ENCODE results near the gene TRIM31.

The TRIM31 gene

GRCh38 chr6:30075790-30076732 lies 36.8 kb downstream of the TRIM31 start:
- DNase-seq (ENCODE audit: low read depth) = no peak

DNA sequence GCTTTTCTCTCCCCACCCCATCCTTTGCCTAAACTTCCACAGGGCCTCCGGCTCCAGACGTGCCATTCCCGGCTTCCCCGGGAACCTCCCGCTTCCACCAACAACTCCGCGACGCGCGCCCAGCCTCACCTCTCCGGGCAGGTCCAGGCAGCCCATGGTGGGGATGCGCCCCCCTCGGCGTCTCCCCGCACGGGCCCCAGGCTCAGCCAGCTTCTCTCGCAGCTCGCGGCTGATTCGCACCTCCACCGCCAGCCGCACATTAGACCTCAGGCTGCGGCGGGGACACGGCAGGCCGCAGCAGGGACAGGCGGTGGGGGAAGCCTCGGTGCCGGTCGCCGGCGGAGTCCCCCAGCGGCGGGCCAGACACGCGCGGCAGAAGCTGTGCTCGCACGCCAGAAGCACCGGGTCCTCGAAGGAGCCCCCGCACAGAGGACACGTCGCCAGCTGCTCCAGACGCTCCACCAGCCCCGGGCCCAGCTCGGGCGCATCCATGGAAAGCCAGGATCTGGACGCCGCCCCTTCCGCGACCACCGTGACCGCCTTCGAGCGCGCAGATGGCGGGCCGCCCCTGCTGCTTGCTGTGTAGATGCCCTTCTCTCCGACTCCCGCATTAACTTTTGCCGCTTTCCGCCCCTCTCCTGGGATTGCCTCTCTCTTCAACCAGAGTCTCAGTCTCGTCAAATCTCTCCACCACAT lies 37.6 kb downstream of the TRIM31 start, which contains the start of gene RNF39:
Gene RNF39 (minus strand): TSS at position 676 of the 696 bp plus-strand sequence. CDS start 184 bp downstream, at position 492.
- DNase-seq (ENCODE audit: low read depth) = no peak

- no peak for DNase-seq (ENCODE audit: low read depth)
Observed at GRCh38 chr6:30074331-30075093, 38.4 kb downstream of the TRIM31 start.

DNA sequence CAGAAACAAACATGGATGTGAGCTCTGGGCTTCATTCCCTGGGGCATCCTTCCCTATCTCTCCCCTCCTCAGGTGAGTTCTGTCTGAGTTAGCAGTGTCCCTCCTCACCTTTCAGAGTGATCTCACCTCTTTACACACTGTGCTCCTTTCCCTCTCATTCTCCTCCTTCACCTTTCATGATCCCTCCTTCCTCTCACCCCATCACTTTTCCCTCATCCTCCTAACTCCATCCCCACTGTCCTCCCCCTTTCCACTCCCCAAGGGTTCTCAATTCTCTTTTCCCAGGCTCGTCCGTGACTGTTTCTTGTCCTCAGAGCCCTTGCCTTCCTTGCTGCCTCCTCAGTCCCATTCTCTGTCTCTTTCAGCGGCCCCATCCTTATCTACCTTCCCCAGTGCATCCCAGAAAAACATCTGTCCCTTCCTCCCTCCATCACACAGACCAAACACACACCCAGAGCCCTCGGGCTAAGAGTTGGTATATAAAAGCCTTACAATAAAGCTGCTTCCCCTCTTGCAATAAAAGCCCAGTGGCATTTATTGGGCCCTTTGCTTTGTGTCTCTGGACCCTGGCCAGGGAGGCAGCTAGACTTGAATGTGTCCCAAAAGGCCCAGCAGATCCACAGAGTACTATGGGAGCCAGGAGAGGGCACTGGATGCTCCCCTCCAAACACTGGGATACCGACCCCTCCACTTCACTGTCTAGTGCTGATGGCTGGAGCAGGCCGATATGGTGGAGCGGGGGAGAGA lies 39.2 kb downstream of the TRIM31 start:
- no peak for DNase-seq (ENCODE audit: low read depth)

- no peak for DNase-seq (ENCODE audit: low read depth)
Observed at GRCh38 chr6:30071858-30072257, 41.0 kb downstream of the TRIM31 start.

DNA sequence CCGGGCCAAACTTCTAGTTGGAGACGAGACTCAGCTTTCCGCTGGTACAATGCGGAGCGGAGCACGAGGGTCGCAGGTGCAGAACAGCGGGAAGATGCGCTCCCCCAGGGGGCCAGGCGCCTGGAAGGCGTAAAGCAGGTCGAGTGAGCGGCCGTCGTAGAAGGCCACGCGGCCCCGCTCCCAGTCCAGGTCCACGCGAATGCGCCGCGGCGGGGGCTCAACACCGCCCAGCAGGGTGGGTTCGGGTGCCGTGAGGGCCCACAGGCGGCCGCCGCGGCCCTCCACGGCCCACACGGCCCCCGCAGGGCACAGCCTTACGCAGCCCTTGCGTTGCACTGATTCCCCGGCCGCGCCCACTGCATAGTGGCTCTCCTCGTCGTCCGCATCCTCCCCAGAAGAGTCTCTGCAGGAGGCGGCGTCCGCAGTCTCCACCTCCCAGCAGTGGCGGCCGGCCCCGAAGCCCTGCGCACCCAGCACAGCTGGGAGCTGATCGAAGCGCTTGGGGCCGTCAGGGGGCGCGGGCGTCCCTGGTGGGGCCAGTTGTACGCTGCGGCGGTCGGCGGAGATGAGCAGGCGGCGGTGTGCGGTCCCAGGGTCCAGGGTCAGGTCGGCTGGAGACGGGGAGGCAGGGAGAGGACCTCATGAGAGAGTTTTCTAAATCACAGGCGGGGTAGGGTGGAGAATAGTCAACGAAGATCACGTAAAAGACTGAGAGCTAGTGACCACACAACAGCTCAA lies 41.6 kb downstream of the TRIM31 start:
- no peak for DNase-seq (ENCODE audit: low read depth)

- DNase-seq (ENCODE audit: low read depth) = no peak
Observed at GRCh38 chr6:30067460-30068139, 45.3 kb downstream of the TRIM31 start.

GRCh38 chr6:30066577-30067459 lies 46.1 kb downstream of the TRIM31 start, which contains the start of gene PPP1R11:
Gene PPP1R11 (plus strand): TSS chr6:30067198. CDS start chr6:30067411, 213 bp downstream.
- DNase-seq (ENCODE audit: low read depth) = peak; percentile 96

DNA sequence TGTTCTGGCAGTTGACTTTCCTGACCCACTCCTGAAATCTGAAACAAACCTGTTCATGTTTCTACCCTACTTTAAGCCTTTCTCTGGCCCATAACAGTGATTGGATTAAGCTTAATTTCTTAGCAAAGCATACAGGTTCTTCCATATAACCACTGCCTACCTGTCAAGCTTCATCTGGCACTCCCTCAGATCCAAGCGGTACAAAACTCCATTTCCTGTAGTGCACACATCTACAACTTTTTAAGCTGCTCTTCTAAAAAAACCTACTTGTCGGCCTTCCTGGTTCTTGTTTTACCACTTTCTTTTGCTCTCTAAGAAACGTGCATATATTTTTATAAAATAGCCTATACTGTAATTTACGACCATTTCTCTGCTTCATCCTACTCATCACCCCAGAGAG lies 46.8 kb downstream of the TRIM31 start:
- no peak for DNase-seq (ENCODE audit: low read depth)

DNA sequence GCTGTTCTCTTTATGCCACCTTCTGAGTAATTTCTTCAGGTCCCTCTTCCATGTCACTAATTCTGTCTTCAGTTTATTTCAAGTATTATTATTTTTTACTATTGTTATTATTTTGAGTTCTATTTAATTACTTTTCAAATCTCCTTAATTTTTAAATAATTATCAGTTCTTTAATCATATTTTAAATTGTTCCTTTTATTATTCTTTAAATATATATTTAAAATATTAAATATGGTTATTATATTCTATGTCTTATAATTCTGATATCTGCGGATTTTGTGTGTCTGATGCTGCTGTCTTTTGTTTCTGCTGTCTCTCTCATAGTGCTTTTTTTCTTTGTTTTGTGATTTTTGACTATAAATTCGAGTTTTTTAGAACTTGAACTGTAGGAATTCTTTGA lies 49.6 kb downstream of the TRIM31 start:
- no peak for DNase-seq (ENCODE audit: low read depth)

GRCh38 chr6:30062471-30063178 lies 50.3 kb downstream of the TRIM31 start:
- no peak for DNase-seq (ENCODE audit: low read depth)

DNA sequence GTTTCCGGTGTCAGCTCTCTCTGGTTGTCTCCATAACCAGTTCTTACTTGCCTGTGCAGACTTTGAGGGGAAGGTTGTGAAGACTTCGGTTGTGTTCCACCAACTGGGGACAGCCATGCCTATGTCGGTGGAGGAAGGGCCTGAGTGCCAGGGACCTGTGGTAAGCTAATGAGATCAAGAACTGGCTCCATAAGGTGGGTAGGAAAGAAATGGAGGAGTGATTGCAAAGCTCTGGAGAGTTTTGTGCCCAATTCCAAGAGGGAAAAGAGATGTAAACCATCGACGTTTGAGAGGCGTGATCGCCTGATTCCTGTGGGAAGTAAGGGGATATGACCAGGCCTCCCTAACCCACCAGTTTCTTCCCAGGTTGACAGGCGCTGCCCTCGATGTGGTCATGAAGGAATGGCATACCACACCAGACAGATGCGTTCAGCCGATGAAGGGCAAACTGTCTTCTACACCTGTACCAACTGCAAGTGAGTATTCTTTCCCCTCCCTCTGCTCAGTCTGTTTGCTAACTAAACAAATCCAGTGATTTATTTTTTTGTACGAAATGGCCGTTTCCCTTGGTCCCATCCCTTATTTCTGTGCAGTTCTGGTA lies 50.9 kb downstream of the TRIM31 start:
- DNase-seq (ENCODE audit: low read depth) = no peak

DNA sequence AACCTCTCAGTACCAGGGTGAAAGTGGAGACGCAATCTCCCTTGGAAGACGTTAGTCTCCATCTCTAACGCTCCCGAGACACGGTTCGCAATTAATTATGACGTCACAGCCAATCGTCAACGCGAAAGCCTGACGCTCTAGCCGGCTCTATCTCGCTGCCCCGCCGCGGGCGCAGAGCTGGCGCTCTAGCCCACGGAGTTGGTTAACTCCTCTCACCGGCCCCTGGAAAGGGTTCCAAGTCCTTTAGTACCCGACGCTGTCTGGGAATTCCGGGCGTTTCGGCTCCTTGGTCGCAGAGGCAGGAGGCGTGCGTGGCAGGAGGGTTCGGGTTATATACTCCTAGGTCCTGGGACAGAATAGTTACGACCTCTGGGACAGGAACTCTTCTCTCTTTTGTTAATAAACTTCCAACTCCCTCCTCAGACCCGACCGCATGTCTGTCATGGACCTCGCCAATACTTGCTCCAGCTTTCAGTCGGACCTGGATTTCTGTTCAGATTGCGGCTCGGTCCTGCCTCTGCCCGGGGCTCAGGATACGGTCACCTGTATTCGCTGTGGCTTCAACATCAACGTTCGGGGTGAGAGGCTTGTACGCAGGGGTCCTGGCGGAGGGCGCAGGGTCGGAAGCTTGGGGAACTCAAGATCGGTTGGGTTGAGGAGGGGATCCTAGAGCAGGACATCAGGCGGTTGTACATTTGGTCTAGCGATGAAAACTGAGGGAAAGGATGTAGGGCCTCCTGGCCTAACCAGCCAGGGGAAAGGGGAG lies 51.6 kb downstream of the TRIM31 start, which contains the start of gene POLR1H:
Gene POLR1H (plus strand): TSS at position 174 of the 766 bp plus-strand sequence. CDS start 260 bp downstream, at position 434.
- peak; percentile 66 for DNase-seq (ENCODE audit: low read depth)

DNA sequence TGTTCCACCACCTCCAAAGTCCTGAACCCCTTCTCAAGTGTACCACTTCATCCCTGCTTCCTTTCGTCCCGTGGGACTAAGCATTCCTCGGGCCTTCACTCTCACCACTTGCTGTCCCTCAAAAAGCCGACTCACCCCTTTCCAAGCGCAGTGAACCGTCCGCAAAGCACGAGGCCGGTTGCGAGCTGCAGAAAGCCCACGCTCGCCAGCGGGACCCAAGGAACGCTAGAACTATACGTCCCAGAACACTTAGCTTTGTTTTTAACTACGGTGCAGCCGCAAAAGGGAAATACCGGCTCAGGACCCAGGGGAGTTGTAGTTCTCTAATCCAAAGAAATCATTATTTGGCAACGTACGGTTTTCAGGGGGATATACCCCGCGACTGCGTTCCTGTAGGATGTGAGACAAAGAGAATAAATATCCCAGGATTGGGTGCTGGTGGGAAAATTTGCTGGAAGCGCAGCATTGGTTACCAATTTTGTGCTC lies 52.2 kb downstream of the TRIM31 start:
- no peak for DNase-seq (ENCODE audit: low read depth)

GRCh38 chr6:30055513-30055912 lies 57.4 kb downstream of the TRIM31 start:
- DNase-seq (ENCODE audit: low read depth) = no peak

- no peak for DNase-seq (ENCODE audit: low read depth)
Observed at GRCh38 chr6:30053682-30054081, 59.2 kb downstream of the TRIM31 start.
